OCI-LY3 (cell line): ENCODE measurements around the gene TRPV4.

Experiments
- EZH2phosphoT487 ChIP-seq: fragments of 200-600 bp; shearing (Covaris generic); IDR thresholded peaks from 2 replicates; pipeline ENCODE4 v1.6.1; 2018; ENCODE audit warnings: antibody characterized with exemption, mixed run types, low read depth
- TF ChIP-seq, protein P1 (sequence below): fragments of 200-600, 300-600 bp; sonication (generic); IDR thresholded peaks from 2 replicates; pipeline ENCODE4 v1.5.1; 2014; ENCODE audit warnings: antibody characterized with exemption, low read length, low read depth

DNA sequence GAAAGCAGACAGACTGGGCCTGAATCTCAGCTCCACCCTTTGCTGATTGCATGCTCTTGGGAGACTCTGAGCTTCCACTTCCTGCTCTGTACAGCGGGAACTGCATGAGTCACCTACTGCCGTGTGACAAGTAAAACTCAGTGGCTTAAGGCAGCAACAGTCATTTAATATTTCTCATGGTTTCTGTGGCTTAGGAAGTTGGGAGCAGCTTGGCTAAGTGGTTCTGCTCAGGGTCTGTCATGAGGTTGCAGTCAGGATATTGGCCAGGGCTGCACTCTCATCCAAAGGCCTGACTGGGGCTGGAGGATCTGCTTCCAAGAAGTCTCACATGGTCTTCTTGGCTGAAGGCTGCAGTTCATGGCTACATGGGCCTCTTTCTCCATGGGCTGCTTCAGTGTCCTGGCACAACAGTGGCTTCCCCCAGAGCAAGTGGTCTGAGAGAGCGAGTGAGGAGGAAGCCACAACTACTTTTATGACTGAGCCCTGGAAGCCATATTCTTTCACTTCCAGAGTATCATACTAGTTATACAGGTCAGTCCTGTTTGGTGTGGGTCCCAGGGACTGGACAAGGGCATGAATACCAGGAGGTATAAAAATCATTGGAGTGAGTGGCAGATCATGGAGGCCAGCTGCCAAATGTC, 69.9 kb downstream of the TRPV4 start:
- TF ChIP-seq, protein P1, sequence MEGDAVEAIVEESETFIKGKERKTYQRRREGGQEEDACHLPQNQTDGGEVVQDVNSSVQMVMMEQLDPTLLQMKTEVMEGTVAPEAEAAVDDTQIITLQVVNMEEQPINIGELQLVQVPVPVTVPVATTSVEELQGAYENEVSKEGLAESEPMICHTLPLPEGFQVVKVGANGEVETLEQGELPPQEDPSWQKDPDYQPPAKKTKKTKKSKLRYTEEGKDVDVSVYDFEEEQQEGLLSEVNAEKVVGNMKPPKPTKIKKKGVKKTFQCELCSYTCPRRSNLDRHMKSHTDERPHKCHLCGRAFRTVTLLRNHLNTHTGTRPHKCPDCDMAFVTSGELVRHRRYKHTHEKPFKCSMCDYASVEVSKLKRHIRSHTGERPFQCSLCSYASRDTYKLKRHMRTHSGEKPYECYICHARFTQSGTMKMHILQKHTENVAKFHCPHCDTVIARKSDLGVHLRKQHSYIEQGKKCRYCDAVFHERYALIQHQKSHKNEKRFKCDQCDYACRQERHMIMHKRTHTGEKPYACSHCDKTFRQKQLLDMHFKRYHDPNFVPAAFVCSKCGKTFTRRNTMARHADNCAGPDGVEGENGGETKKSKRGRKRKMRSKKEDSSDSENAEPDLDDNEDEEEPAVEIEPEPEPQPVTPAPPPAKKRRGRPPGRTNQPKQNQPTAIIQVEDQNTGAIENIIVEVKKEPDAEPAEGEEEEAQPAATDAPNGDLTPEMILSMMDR, result no peak
- TF ChIP-seq EZH2phosphoT487, result no peak
